Gastrocnemius medialis (tissue), 4 donors: ENCODE data around the gene FZD10. TPM values are rescaled to one million over a fixed set of nuclear protein-coding genes. Genes with fewer than 3 reads are reported as not detected.

ENCODE experiments used
- ATAC-seq, 2 donors: fragments of 150-250 bp; one replicate each; pipeline ENCODE4 v1.9.1; 2016
- DNase-seq, 2 donors: peaks; one replicate each; pipeline ENCODE4 v3.0.0-alpha.2; 2019
- H3K27ac ChIP-seq, 4 donors: fragments of 200-600 bp; sonication (generic); 1 replicate in 1 of 4; 2 replicates in 3 of 4; pipeline ENCODE4 v1.5.1; 2016 to 2018; ENCODE audit warnings: mild to moderate bottlenecking in 2 of 4, moderate library complexity in 1 of 4
- H3K27me3 ChIP-seq, 3 donors: fragments of 200-600 bp; sonication (generic) in 2 of 3; 1 replicate in 1 of 3; 2 replicates in 2 of 3; pipeline versions ENCODE4 v1.5.1 to v1.6.0; 2016 to 2019; ENCODE audit warnings: mild to moderate bottlenecking in 1 of 3, moderate library complexity in 1 of 3
- H3K36me3 ChIP-seq, 2 donors: fragments of 200-600 bp; sonication (generic) in 1 of 2; one replicate each; pipeline ENCODE4 v1.5.1; 2017 to 2018
- H3K4me1 ChIP-seq, 2 donors: fragments of 200-600 bp; sonication (generic) in 1 of 2; one replicate each; pipeline ENCODE4 v1.5.1; 2016 to 2017; ENCODE audit warnings: mild to moderate bottlenecking in 2 of 2
- H3K4me3 ChIP-seq, 4 donors: fragments of 200-600 bp; sonication (generic) in 3 of 4; 1 replicate in 1 of 4; 2 replicates in 3 of 4; pipeline ENCODE4 v1.5.1; 2016 to 2019; ENCODE audit warnings: mild to moderate bottlenecking in 2 of 4
- H3K9me3 ChIP-seq, 3 donors: fragments of 200-600 bp; sonication (generic) in 2 of 3; 1 replicate in 1 of 3; 2 replicates in 2 of 3; pipeline ENCODE4 v1.5.1; 2016 to 2019
- POLR2A ChIP-seq, 2 donors: fragments of 450-650 bp; IDR thresholded peaks; one replicate each; pipeline ENCODE4 v1.6.1; 2017; ENCODE audit warnings: antibody characterized with exemption in 2 of 2, mild to moderate bottlenecking in 2 of 2, moderate library complexity in 2 of 2
- in situ Hi-C, 4 donors: fragments of 200-750 bp; cut with MboI; loops; one replicate each; pipeline versions ENCODE4 v1.15.0 to v1.8.0; 2017; ENCODE audit warnings: low sequenced_read_pairs in 4 of 4
- intact Hi-C: fragments of 100-400 bp; cut with DNase I; formaldehyde crosslinking; loops from one replicate; pipeline ENCODE4 v1.15.1; 2023; ENCODE audit warnings: low total_unique reads
- total RNA-seq, 4 donors: library from RNA; depleted of rRNA; stranded (reverse); fragments of >200 nt; gene quantifications; one replicate each; pipeline versions ENCODE4 v1.1.0 to v1.2.3, GENCODE V29; 2016
- TF ChIP-seq, protein P1 (sequence below), 5 experiments: fragments of 450-650 bp in 3 of 5; fragments of 200-600 bp in 2 of 5; sonication (generic) in 2 of 5; IDR thresholded peaks in 4 of 5; conservative IDR thresholded peaks in 1 of 5; 1 replicate in 4 of 5; 2 replicates in 1 of 5; pipeline ENCODE4 v1.5.1; 2016 to 2019; ENCODE audit warnings: antibody characterized with exemption in 5 of 5, mild to moderate bottlenecking in 3 of 5, moderate library complexity in 3 of 5

FZD10 gene, protein sequence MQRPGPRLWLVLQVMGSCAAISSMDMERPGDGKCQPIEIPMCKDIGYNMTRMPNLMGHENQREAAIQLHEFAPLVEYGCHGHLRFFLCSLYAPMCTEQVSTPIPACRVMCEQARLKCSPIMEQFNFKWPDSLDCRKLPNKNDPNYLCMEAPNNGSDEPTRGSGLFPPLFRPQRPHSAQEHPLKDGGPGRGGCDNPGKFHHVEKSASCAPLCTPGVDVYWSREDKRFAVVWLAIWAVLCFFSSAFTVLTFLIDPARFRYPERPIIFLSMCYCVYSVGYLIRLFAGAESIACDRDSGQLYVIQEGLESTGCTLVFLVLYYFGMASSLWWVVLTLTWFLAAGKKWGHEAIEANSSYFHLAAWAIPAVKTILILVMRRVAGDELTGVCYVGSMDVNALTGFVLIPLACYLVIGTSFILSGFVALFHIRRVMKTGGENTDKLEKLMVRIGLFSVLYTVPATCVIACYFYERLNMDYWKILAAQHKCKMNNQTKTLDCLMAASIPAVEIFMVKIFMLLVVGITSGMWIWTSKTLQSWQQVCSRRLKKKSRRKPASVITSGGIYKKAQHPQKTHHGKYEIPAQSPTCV
- total RNA-seq = 1 to 10 TPM in 2 of 4 donors, under 1 TPM in 1, not detected in 1; 0.15 to 2.3 (median 1.1) TPM

GRCh38 chr12:130162267-130162666 is at the start of gene FZD10:
FZD10 (plus strand) TSS chr12:130162464; CDS start chr12:130162943, 479 bp downstream.
- DNase-seq (peak in 1 of 2 donors; percentile 22), ATAC-seq (peak; percentile 39 to 50)
- in situ Hi-C loops = no loop called here
- Histone ChIP-seq H3K36me3 (no peaks in the 10 kb centered on the region), H3K27ac (peak within 1 kb of the TSS in 3 of 4 donors; percentile 23 to 39 (median 33)), H3K4me1 (no peaks in the 10 kb centered on the region), H3K27me3 (peaks cover 31 to 36% (median 34%) of the 10 kb centered on the region in 3 donors), H3K4me3 (peak within 1 kb of the TSS; percentile 44 to 54 (median 50)), H3K9me3 (no peaks in the 10 kb centered on the region)
- intact Hi-C loops = loop anchor here (5.0 kb wide), 1 partner anchor 35 kb away; no protein-coding TSS in a partner anchor
- peak; percentile 8 to 18 for TF ChIP-seq POLR2A (IDR thresholded peaks at IDR 0.05)
- TF ChIP-seq, protein P1, sequence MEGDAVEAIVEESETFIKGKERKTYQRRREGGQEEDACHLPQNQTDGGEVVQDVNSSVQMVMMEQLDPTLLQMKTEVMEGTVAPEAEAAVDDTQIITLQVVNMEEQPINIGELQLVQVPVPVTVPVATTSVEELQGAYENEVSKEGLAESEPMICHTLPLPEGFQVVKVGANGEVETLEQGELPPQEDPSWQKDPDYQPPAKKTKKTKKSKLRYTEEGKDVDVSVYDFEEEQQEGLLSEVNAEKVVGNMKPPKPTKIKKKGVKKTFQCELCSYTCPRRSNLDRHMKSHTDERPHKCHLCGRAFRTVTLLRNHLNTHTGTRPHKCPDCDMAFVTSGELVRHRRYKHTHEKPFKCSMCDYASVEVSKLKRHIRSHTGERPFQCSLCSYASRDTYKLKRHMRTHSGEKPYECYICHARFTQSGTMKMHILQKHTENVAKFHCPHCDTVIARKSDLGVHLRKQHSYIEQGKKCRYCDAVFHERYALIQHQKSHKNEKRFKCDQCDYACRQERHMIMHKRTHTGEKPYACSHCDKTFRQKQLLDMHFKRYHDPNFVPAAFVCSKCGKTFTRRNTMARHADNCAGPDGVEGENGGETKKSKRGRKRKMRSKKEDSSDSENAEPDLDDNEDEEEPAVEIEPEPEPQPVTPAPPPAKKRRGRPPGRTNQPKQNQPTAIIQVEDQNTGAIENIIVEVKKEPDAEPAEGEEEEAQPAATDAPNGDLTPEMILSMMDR (IDR thresholded peaks at IDR 0.05 in 4 of 5, conservative IDR thresholded peaks at IDR 0.05 in 1 of 5) = no peak

GRCh38 chr12:130114952-130115351 is 47.3 kb upstream of the FZD10 start:
- intact Hi-C loops (no loop called here), in situ Hi-C loops (no loop called here)
- H3K27ac ChIP-seq = no peak overlapping the region
- ATAC-seq (no peak), DNase-seq (no peak)
- peaks cover 0 to 8% (median 3%) of the 10 kb centered on the region in 3 donors for H3K27me3 ChIP-seq
- no peaks in the 10 kb centered on the region for H3K36me3 ChIP-seq
- H3K4me1 ChIP-seq = no peaks in the 10 kb centered on the region
- TF ChIP-seq, protein P1 (IDR thresholded peaks at IDR 0.05 in 4 of 5, conservative IDR thresholded peaks at IDR 0.05 in 1 of 5) = no peak
- no peak for TF ChIP-seq POLR2A (IDR thresholded peaks at IDR 0.05)
- no peak overlapping the region for H3K4me3 ChIP-seq
- H3K9me3 ChIP-seq = no peaks in the 10 kb centered on the region

DNA sequence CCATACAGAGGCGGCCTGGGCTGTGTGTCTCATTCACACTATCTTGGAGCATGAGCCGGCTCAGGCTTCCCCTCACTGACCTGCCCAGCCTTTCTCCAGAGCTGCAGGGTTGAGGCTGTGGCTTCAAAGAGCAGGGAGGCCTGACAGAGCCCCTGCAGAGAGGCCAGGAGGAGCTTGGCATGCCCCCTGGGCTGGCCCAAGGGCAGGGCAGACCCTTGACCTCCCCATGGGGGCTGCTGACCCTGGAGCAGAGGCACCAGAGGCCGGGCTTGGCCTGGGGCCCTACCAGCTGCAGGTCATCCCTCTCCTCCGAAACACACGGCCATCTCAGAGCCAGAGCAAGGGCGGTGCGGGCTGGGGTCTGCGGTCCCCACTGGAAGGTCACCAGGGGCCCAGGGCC is 46.6 kb upstream of the FZD10 start:
- intact Hi-C loops = no loop called here
- DNase-seq (no peak), ATAC-seq (no peak)
- Histone ChIP-seq H3K27ac (no peak overlapping the region), H3K4me1 (no peaks in the 10 kb centered on the region), H3K27me3 (peaks cover 3 to 14% (median 3%) of the 10 kb centered on the region in 3 donors), H3K36me3 (no peaks in the 10 kb centered on the region), H3K4me3 (no peak overlapping the region), H3K9me3 (no peaks in the 10 kb centered on the region)
- in situ Hi-C loops = no loop called here
- TF ChIP-seq, protein P1 (IDR thresholded peaks at IDR 0.05 in 4 of 5, conservative IDR thresholded peaks at IDR 0.05 in 1 of 5) = no peak
- no peak for TF ChIP-seq POLR2A (IDR thresholded peaks at IDR 0.05)

GRCh38 chr12:130116791-130117190 is 45.5 kb upstream of the FZD10 start:
- TF ChIP-seq, protein P1 (IDR thresholded peaks at IDR 0.05 in 4 of 5, conservative IDR thresholded peaks at IDR 0.05 in 1 of 5) = no peak
- TF ChIP-seq POLR2A (IDR thresholded peaks at IDR 0.05) = no peak
- in situ Hi-C loops = no loop called here
- Histone ChIP-seq H3K27me3 (peaks cover 3 to 14% (median 6%) of the 10 kb centered on the region in 3 donors), H3K9me3 (no peaks in the 10 kb centered on the region), H3K27ac (no peak overlapping the region), H3K4me3 (no peak overlapping the region), H3K4me1 (no peaks in the 10 kb centered on the region), H3K36me3 (no peaks in the 10 kb centered on the region)
- intact Hi-C loops = no loop called here
- ATAC-seq (no peak), DNase-seq (no peak)
